PC-9 (cell line): ENCODE data around the gene VAPB.

ENCODE experiments used
- CTCF ChIP-seq: fragments of 200-600 bp; sonication (generic); conservative IDR thresholded peaks from 2 replicates; pipeline ENCODE4 v1.6.1; 2017; ENCODE audit warnings: mixed run types, antibody characterized with exemption, mild to moderate bottlenecking, moderate library complexity
- EZH2 ChIP-seq: fragments of 200-600 bp; sonication (generic); IDR thresholded peaks from 2 replicates; pipeline ENCODE4 v1.8.0; 2017; ENCODE audit warnings: antibody characterized with exemption, low read depth

- no peak for TF ChIP-seq CTCF
- TF ChIP-seq EZH2: no peak
These were observed 111.2 kb downstream of the VAPB start for GRCh38 chr20:58500256-58500655.
